ENCODE measurements around the gene TOP1. TPM values are rescaled to one million over a fixed set of nuclear protein-coding genes. Genes with fewer than 3 reads are reported as not detected.

Gene TOP1
- total and polyA plus RNA-seq, 9 of the 15 experiments (the other 6 are each of a cell fraction or from before 2014, with no cell fraction given), result 26.4 to 127 (median 39.6) TPM

DNA sequence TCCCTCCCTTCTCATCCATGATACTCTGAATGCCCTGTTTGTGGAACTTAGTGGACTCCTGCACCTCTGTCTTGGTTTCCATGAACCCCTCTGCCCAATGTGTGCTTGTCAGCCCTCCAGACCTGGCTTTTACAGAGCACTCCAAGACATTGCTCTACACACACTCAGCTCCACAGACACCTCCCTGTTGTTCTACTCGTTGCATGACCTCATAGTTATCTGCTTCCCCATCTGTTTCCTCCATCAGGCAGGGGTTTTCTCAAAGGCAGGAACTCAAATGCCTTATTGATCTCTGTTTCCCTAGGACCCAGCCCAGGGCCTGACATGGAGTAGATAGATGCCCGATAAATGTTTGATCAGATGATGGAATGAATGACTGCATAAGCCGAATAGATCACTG, 122.0 kb downstream of the TOP1 start (continued):
- TF ChIP-seq, protein P1, sequence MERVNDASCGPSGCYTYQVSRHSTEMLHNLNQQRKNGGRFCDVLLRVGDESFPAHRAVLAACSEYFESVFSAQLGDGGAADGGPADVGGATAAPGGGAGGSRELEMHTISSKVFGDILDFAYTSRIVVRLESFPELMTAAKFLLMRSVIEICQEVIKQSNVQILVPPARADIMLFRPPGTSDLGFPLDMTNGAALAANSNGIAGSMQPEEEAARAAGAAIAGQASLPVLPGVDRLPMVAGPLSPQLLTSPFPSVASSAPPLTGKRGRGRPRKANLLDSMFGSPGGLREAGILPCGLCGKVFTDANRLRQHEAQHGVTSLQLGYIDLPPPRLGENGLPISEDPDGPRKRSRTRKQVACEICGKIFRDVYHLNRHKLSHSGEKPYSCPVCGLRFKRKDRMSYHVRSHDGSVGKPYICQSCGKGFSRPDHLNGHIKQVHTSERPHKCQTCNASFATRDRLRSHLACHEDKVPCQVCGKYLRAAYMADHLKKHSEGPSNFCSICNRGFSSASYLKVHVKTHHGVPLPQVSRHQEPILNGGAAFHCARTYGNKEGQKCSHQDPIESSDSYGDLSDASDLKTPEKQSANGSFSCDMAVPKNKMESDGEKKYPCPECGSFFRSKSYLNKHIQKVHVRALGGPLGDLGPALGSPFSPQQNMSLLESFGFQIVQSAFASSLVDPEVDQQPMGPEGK (CRISPR knock-in tag; IDR thresholded peaks at IDR 0.05; ENCODE audit: borderline replicate concordance), result no peak
- TF ChIP-seq PPARD (CRISPR knock-in tag; IDR thresholded peaks at IDR 0.05), result no peak
- TF ChIP-seq LEF1 (IDR thresholded peaks at IDR 0.05), result no peak
- no peak for TF ChIP-seq ZNF324 (CRISPR knock-in tag; IDR thresholded peaks at IDR 0.05)
- no peak for TF ChIP-seq ZNF133 (CRISPR knock-in tag; IDR thresholded peaks at IDR 0.05)
- TF ChIP-seq, protein P2, sequence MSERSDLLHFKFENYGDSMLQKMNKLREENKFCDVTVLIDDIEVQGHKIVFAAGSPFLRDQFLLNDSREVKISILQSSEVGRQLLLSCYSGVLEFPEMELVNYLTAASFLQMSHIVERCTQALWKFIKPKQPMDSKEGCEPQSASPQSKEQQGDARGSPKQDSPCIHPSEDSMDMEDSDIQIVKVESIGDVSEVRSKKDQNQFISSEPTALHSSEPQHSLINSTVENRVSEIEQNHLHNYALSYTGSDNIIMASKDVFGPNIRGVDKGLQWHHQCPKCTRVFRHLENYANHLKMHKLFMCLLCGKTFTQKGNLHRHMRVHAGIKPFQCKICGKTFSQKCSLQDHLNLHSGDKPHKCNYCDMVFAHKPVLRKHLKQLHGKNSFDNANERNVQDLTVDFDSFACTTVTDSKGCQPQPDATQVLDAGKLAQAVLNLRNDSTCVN (CRISPR knock-in tag; IDR thresholded peaks at IDR 0.05), result no peak
- peak; percentile 70 for TF ChIP-seq CBFA2T3 (IDR thresholded peaks at IDR 0.05)
- TF ChIP-seq NCOA2 (IDR thresholded peaks at IDR 0.05; ENCODE audit: partially characterized antibody in 2 of 2), result no peak
- peak; percentile 89 for TF ChIP-seq GATA2 (CRISPR knock-in tag; IDR thresholded peaks at IDR 0.05)
- TF ChIP-seq TCF3 (CRISPR knock-in tag; IDR thresholded peaks at IDR 0.05), result peak; percentile 70
- peak; percentile 72 for TF ChIP-seq SMARCE1 (IDR thresholded peaks at IDR 0.05)
- TF ChIP-seq ZNF586 (CRISPR knock-in tag; conservative IDR thresholded peaks at IDR 0.05), result no peak
- no peak for TF ChIP-seq NUFIP1 (IDR thresholded peaks at IDR 0.05; ENCODE audit: partially characterized antibody)
- no peak for TF ChIP-seq XRCC4 (IDR thresholded peaks at IDR 0.05; ENCODE audit: extremely low read depth, insufficient read depth, insufficient read length)
- TF ChIP-seq SAP30 (IDR thresholded peaks at IDR 0.05; ENCODE audit: borderline replicate concordance, insufficient read depth, low read depth, low read length, poor library complexity, severe bottlenecking), result no peak
- TF ChIP-seq, protein P3, sequence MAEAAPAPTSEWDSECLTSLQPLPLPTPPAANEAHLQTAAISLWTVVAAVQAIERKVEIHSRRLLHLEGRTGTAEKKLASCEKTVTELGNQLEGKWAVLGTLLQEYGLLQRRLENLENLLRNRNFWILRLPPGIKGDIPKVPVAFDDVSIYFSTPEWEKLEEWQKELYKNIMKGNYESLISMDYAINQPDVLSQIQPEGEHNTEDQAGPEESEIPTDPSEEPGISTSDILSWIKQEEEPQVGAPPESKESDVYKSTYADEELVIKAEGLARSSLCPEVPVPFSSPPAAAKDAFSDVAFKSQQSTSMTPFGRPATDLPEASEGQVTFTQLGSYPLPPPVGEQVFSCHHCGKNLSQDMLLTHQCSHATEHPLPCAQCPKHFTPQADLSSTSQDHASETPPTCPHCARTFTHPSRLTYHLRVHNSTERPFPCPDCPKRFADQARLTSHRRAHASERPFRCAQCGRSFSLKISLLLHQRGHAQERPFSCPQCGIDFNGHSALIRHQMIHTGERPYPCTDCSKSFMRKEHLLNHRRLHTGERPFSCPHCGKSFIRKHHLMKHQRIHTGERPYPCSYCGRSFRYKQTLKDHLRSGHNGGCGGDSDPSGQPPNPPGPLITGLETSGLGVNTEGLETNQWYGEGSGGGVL (CRISPR knock-in tag; IDR thresholded peaks at IDR 0.05), result no peak
- TF ChIP-seq, protein P4, sequence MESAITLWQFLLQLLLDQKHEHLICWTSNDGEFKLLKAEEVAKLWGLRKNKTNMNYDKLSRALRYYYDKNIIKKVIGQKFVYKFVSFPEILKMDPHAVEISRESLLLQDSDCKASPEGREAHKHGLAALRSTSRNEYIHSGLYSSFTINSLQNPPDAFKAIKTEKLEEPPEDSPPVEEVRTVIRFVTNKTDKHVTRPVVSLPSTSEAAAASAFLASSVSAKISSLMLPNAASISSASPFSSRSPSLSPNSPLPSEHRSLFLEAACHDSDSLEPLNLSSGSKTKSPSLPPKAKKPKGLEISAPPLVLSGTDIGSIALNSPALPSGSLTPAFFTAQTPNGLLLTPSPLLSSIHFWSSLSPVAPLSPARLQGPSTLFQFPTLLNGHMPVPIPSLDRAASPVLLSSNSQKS (CRISPR knock-in tag; IDR thresholded peaks at IDR 0.05), result no peak
- no peak for TF ChIP-seq ZNF551 (CRISPR knock-in tag; IDR thresholded peaks at IDR 0.05)
- TF ChIP-seq ZNF41 (CRISPR knock-in tag; conservative IDR thresholded peaks at IDR 0.05), result no peak
- TF ChIP-seq SIN3B (IDR thresholded peaks at IDR 0.05; ENCODE audit: low read depth), result no peak
